GM23338 (cell line): ENCODE data around the gene KRTAP24-1. TPM values are rescaled to one million over a fixed set of nuclear protein-coding genes. Genes with fewer than 3 reads are reported as not detected.

Experiments used
- ATAC-seq: fragments of 200-7000 bp; cut with Tn5 transposase; 3 replicates; pipeline ENCODE4 v1.9.1; 2020
- DNase-seq: peaks from one replicate; pipeline ENCODE4 v3.0.0-alpha.2; 2015; ENCODE audit warnings: low spot score
- H2AFZ ChIP-seq: fragments of 200-600 bp; sonication (generic); 2 replicates; pipeline ENCODE4 v1.8.0; 2016; ENCODE audit warnings: antibody characterized with exemption, mild to moderate bottlenecking, moderate library complexity
- H3F3A ChIP-seq: fragments of 200-600 bp; sonication (generic); replicated peaks from 2 replicates; pipeline ENCODE4 v1.8.0; 2017; ENCODE audit warnings: antibody characterized with exemption, mixed run types, low read depth
- H3K27ac ChIP-seq: fragments of 200-600 bp; sonication (generic); 2 replicates; pipeline ENCODE4 v1.6.1; 2016; ENCODE audit warnings: low read depth
- H3K27me3 ChIP-seq: fragments of 200-600 bp; sonication (generic); 2 replicates; pipeline ENCODE4 v1.8.0; 2016; ENCODE audit warnings: mild to moderate bottlenecking, mixed run types, moderate library complexity; ENCODE audit not compliant: insufficient read depth
- H3K36me3 ChIP-seq: fragments of 200-600 bp; sonication (generic); 2 replicates; pipeline ENCODE4 v1.8.0; 2016; ENCODE audit warnings: mild to moderate bottlenecking; ENCODE audit not compliant: insufficient read depth
- H3K4me1 ChIP-seq: fragments of 200-600 bp; sonication (generic); 2 replicates; pipeline ENCODE4 v1.8.0; 2016; ENCODE audit warnings: mild to moderate bottlenecking, moderate library complexity; ENCODE audit not compliant: insufficient read depth
- H3K4me2 ChIP-seq: fragments of 200-600 bp; sonication (generic); 2 replicates; pipeline ENCODE4 v1.7.1; 2017; ENCODE audit warnings: mixed run types
- H3K4me3 ChIP-seq: fragments of 200-600 bp; sonication (generic); 2 replicates; pipeline ENCODE4 v1.6.1; 2016; ENCODE audit warnings: mixed run types
- H3K79me2 ChIP-seq: fragments of 200-600 bp; sonication (generic); replicated peaks from 2 replicates; pipeline ENCODE4 v1.8.0; 2017; ENCODE audit warnings: mild to moderate bottlenecking; ENCODE audit not compliant: insufficient read depth
- H3K9me2 ChIP-seq: fragments of 200-600 bp; sonication (generic); 2 replicates; pipeline ENCODE4 v1.8.0; 2017; ENCODE audit not compliant: insufficient read depth
- H4K20me1 ChIP-seq: fragments of 200-600 bp; sonication (generic); replicated peaks from 2 replicates; pipeline ENCODE4 v1.8.0; 2017; ENCODE audit warnings: mild to moderate bottlenecking; ENCODE audit not compliant: insufficient read depth
- H3K27ac Mint-ChIP-seq: 2 replicates; pipeline ENCODE4 v1.8.0; 2020; ENCODE audit warnings: inconsistent platforms, mild to moderate bottlenecking, moderate library complexity, mixed read lengths
- H3K27me3 Mint-ChIP-seq: 3 replicates; pipeline ENCODE4 v1.8.0; 2022; ENCODE audit warnings: low read depth, mild to moderate bottlenecking, moderate library complexity, mixed read lengths, inconsistent platforms; ENCODE audit not compliant: insufficient read depth, poor library complexity
- H3K36me3 Mint-ChIP-seq: 3 replicates; pipeline ENCODE4 v1.8.0; 2021; ENCODE audit warnings: low read depth, mild to moderate bottlenecking, inconsistent platforms, moderate library complexity, mixed read lengths
- H3K4me1 Mint-ChIP-seq: 3 replicates; pipeline ENCODE4 v1.8.0; 2020; ENCODE audit warnings: mild to moderate bottlenecking, inconsistent platforms, mixed read lengths
- H3K4me3 Mint-ChIP-seq: 3 replicates; pipeline ENCODE4 v1.8.0; 2021; ENCODE audit warnings: moderate library complexity, mild to moderate bottlenecking, inconsistent platforms, mixed read lengths
- H3K9me3 Mint-ChIP-seq: 3 replicates; pipeline ENCODE4 v1.8.0; 2020; ENCODE audit warnings: moderate library complexity, mild to moderate bottlenecking, inconsistent platforms, mixed read lengths
- CREB1 ChIP-seq: fragments of 250-450 bp; sonication (Bioruptor Pico); IDR thresholded peaks from 2 replicates; pipeline ENCODE4 v1.5.0; 2020; ENCODE audit warnings: low read depth, mild to moderate bottlenecking, moderate library complexity
- NANOG ChIP-seq: IDR thresholded peaks from 2 replicates; pipeline ENCODE4 v1.6.1; 2016; ENCODE audit warnings: antibody characterized with exemption, borderline replicate concordance
- POLR2AphosphoS5 ChIP-seq: IDR thresholded peaks from 2 replicates; pipeline ENCODE4 v1.6.1; 2016; ENCODE audit warnings: antibody characterized with exemption, low read depth
- ZNF331 ChIP-seq: fragments of 250-450 bp; sonication (Bioruptor Pico); IDR thresholded peaks from 2 replicates; pipeline ENCODE4 v1.5.0; 2020; ENCODE audit warnings: low read depth, mild to moderate bottlenecking, moderate library complexity
- polyA plus RNA-seq: library from polyadenylated mRNA; unstranded; fragments of >200 nt; fragmentation: Nextera tagmentation; extraction: Ambion mirVana; gene quantifications from 2 replicates; pipeline ENCODE4 v1.2.1, GENCODE V29; 2016
- total RNA-seq: library from RNA; depleted of rRNA; stranded (reverse); fragments of >200 nt; shearing (Covaris generic); gene quantifications from 2 replicates; pipeline ENCODE4 v1.2.3, GENCODE V29; 2014
- TF ChIP-seq, protein P1 (sequence below): IDR thresholded peaks from one replicate; pipeline ENCODE4 v1.6.1; 2018; ENCODE audit warnings: antibody characterized with exemption; ENCODE audit not compliant: unreplicated experiment
- TF ChIP-seq, protein P2 (sequence below): fragments of 250-450 bp; sonication (Bioruptor Pico); IDR thresholded peaks from 2 replicates; pipeline ENCODE4 v1.5.0; 2020; ENCODE audit warnings: mild to moderate bottlenecking, moderate library complexity

Gene KRTAP24-1
- total and polyA plus RNA-seq, 2 experiments from 2014 or later: not detected

DNA sequence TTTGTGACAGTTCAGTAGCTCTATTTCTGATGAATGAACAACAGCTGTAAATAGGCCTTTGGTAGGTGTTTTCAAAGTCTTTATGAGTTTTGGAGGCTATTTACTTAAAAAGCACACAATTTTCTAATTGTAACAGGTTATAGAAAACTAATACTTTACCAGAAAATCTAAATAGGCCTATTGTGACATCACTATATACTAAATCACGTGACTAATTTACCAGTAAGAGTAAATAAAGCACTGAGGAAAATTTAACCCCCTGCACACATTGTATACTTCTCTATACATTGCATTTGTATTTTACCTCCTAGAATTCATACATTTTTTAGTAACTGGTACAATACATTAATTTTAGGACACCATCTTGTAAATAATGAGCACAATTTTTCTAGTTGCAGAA, 22.4 kb upstream of the KRTAP24-1 start:
- Histone ChIP-seq H4K20me1 (no peaks in the 10 kb centered on the region), H2AFZ (no peak overlapping the region), H3K4me3 (no peak overlapping the region), H3K27me3 (no peaks in the 10 kb centered on the region), H3F3A (no peaks in the 10 kb centered on the region), H3K27ac (no peak overlapping the region), H3K79me2 (no peaks in the 10 kb centered on the region), H3K4me1 (no peaks in the 10 kb centered on the region), H3K4me2 (no peak overlapping the region), H3K9me2 (no peaks in the 10 kb centered on the region), H3K36me3 (no peaks in the 10 kb centered on the region)
- H3K36me3 Mint-ChIP-seq: no peaks in the 10 kb centered on the region
- H3K27me3 Mint-ChIP-seq: no peaks in the 10 kb centered on the region
- H3K9me3 Mint-ChIP-seq: no peaks in the 10 kb centered on the region
- ATAC-seq: no peak
- H3K27ac Mint-ChIP-seq: no peak overlapping the region
- no peak overlapping the region for H3K4me3 Mint-ChIP-seq
- TF ChIP-seq, protein P1, sequence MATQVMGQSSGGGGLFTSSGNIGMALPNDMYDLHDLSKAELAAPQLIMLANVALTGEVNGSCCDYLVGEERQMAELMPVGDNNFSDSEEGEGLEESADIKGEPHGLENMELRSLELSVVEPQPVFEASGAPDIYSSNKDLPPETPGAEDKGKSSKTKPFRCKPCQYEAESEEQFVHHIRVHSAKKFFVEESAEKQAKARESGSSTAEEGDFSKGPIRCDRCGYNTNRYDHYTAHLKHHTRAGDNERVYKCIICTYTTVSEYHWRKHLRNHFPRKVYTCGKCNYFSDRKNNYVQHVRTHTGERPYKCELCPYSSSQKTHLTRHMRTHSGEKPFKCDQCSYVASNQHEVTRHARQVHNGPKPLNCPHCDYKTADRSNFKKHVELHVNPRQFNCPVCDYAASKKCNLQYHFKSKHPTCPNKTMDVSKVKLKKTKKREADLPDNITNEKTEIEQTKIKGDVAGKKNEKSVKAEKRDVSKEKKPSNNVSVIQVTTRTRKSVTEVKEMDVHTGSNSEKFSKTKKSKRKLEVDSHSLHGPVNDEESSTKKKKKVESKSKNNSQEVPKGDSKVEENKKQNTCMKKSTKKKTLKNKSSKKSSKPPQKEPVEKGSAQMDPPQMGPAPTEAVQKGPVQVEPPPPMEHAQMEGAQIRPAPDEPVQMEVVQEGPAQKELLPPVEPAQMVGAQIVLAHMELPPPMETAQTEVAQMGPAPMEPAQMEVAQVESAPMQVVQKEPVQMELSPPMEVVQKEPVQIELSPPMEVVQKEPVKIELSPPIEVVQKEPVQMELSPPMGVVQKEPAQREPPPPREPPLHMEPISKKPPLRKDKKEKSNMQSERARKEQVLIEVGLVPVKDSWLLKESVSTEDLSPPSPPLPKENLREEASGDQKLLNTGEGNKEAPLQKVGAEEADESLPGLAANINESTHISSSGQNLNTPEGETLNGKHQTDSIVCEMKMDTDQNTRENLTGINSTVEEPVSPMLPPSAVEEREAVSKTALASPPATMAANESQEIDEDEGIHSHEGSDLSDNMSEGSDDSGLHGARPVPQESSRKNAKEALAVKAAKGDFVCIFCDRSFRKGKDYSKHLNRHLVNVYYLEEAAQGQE: no peak
- TF ChIP-seq ZNF331 (CRISPR knock-in tag) (no peak), CREB1 (CRISPR knock-in tag) (no peak), POLR2AphosphoS5 (no peak), NANOG (no peak)
- TF ChIP-seq, protein P2, sequence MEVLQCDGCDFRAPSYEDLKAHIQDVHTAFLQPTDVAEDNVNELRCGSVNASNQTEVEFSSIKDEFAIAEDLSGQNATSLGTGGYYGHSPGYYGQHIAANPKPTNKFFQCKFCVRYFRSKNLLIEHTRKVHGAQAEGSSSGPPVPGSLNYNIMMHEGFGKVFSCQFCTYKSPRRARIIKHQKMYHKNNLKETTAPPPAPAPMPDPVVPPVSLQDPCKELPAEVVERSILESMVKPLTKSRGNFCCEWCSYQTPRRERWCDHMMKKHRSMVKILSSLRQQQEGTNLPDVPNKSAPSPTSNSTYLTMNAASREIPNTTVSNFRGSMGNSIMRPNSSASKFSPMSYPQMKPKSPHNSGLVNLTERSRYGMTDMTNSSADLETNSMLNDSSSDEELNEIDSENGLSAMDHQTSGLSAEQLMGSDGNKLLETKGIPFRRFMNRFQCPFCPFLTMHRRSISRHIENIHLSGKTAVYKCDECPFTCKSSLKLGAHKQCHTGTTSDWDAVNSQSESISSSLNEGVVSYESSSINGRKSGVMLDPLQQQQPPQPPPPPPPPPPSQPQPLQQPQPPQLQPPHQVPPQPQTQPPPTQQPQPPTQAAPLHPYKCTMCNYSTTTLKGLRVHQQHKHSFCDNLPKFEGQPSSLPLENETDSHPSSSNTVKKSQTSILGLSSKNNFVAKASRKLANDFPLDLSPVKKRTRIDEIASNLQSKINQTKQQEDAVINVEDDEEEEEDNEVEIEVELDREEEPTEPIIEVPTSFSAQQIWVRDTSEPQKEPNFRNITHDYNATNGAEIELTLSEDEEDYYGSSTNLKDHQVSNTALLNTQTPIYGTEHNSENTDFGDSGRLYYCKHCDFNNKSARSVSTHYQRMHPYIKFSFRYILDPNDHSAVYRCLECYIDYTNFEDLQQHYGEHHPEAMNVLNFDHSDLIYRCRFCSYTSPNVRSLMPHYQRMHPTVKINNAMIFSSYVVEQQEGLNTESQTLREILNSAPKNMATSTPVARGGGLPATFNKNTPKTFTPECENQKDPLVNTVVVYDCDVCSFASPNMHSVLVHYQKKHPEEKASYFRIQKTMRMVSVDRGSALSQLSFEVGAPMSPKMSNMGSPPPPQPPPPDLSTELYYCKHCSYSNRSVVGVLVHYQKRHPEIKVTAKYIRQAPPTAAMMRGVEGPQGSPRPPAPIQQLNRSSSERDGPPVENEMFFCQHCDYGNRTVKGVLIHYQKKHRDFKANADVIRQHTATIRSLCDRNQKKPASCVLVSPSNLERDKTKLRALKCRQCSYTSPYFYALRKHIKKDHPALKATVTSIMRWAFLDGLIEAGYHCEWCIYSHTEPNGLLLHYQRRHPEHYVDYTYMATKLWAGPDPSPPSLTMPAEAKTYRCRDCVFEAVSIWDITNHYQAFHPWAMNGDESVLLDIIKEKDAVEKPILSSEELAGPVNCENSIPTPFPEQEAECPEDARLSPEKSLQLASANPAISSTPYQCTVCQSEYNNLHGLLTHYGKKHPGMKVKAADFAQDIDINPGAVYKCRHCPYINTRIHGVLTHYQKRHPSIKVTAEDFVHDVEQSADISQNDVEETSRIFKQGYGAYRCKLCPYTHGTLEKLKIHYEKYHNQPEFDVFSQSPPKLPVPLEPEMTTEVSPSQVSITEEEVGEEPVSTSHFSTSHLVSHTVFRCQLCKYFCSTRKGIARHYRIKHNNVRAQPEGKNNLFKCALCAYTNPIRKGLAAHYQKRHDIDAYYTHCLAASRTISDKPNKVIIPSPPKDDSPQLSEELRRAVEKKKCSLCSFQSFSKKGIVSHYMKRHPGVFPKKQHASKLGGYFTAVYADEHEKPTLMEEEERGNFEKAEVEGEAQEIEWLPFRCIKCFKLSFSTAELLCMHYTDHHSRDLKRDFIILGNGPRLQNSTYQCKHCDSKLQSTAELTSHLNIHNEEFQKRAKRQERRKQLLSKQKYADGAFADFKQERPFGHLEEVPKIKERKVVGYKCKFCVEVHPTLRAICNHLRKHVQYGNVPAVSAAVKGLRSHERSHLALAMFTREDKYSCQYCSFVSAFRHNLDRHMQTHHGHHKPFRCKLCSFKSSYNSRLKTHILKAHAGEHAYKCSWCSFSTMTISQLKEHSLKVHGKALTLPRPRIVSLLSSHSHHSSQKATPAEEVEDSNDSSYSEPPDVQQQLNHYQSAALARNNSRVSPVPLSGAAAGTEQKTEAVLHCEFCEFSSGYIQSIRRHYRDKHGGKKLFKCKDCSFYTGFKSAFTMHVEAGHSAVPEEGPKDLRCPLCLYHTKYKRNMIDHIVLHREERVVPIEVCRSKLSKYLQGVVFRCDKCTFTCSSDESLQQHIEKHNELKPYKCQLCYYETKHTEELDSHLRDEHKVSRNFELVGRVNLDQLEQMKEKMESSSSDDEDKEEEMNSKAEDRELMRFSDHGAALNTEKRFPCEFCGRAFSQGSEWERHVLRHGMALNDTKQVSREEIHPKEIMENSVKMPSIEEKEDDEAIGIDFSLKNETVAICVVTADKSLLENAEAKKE: no peak
- DNase-seq: no peak
- H3K4me1 Mint-ChIP-seq: no peaks in the 10 kb centered on the region
